M059J (cell line): Measurements from ENCODE around the gene PSME1. TPM values are rescaled to one million over a fixed set of nuclear protein-coding genes. Genes with fewer than 3 reads are reported as not detected.
A peak's percentile ranks its signal among the peaks of the same experiment; 100 is the strongest.

Experiments used
- DNase-seq: peaks from one replicate; pipeline ENCODE4 v3.0.0-alpha.2; 2012; ENCODE audit warnings: low read depth
- total RNA-seq: library from RNA; depleted of rRNA; stranded (reverse); fragments of >200 nt; shearing (Covaris generic); gene quantifications from 2 replicates; pipeline ENCODE4 v1.2.3, GENCODE V29; 2014

The PSME1 gene
- total RNA-seq, 1 experiment from 2014 or later, result 437 TPM

DNA sequence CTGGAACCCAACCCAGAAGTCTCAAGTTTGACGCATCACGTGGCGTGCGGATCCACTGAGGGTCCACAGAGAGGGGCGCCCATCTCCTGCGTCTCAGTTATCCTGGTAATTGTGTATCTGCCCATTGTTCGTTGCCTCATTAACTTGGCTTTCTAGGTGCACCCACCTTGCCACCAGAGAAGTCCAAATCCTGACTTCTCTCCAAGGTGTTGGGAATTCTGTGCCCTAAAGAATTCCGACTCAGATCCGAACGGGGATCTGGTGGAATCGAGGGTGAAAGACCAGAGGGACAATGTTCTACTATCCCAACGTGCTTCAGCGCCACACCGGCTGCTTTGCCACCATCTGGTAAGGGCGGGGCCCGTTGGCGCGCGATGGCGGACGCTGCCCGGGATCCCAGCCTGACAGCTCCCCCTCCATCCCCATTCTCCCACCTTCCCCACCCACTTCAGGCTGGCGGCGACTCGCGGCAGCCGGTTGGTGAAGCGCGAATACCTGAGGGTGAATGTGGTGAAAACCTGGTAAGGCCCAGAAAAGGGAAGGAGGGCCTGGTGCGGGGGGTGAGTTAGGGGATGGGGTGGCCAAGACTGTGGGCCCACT is 36.4 kb downstream of the PSME1 start:
- no peak for DNase-seq

DNA sequence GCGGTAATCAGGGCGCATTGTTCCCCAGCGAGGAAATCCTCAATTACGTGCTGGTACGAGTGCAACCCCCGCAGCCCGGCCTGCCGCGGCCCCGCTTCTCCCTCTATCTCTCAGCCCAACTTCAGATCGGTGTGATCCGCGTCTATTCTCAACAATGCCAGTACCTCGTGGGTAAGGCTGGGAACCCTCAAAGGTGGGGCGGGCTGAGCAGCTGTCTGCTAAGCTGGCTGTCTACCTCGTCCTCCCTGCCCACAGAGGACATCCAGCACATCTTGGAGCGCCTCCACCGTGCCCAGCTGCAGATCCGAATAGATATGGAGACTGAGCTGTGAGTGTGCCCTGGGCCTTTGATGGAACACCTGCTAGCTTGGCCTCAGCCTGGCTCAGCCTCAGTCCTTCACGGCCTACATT is 36.9 kb downstream of the PSME1 start:
- no peak for DNase-seq

DNA sequence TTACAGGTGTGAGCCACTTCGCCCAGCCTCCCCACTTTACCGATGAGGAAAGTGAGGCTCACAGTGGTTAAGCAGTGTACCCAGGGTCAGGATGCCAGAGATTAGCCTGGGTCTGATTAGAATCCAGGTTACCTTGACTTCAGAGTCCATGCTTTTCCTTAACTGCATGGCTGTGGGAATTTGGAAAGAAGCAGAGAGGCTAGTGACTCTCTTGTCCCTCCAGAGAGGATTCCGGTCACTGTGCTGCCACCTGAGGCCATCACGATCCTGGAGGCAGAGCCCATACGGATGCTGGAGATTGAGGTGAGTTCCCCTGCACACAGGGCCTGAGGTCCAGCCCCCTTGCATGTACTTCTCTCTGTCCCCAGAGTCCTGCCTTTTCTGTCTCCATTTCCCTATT is 40.6 kb downstream of the PSME1 start:
- no peak for DNase-seq

DNA sequence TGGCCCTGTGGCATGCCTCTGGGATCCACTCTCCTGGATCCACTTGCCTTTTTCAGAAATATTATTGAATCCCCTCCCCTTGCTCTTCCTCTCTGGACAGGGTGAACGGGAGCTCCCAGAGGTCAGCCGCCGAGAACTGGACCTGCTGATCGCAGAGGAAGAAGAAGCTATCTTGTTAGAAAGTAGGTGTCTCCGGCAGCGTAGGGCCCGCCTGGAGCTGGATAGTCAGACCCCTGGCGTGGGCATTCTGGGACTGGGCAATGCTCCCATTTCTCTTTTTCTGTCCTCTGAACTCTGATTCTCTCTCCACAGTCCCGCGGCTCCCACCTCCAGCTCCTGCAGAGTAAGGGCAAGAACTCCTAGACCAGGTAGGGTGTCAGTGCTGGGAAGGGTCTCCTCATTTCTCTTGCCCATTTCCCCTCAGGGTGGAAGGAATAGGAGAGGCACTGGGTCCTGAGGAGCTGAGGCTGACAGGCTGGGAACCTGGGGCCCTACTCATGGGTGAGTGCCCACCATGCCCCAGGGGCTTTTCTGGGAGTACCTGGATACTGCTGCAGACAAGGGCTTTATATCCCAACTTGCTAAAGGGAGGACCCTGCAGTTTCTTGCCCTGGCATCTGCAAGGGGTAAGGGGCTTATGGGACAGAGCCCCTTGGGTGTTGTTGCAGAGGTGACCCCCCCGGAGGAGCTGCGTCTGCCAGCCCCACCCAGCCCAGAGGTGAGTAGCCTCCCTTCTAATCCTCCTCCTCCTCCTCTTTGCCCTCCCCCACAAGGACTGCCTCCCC is 41.2 kb downstream of the PSME1 start:
- DNase-seq, result no peak

DNA sequence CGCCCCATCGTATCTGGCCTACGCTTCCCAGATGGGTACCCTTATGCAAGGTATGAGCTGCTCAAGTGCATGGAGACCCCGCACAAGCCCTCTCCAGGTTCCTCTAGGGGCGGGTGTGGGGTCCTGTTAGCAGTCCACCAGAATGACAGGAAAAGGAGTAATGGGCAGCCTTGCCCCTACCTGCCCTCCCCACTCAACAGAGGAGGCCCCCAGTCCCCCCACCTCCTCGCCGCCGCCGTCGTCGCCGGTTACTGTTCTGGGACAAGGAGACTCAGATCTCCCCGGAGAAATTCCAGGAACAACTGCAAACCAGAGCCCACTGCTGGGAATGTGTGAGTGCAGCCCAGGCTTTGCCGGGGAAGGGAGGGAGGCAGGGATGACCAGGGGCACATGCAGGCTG is 41.9 kb downstream of the PSME1 start:
- DNase-seq, result no peak

DNA sequence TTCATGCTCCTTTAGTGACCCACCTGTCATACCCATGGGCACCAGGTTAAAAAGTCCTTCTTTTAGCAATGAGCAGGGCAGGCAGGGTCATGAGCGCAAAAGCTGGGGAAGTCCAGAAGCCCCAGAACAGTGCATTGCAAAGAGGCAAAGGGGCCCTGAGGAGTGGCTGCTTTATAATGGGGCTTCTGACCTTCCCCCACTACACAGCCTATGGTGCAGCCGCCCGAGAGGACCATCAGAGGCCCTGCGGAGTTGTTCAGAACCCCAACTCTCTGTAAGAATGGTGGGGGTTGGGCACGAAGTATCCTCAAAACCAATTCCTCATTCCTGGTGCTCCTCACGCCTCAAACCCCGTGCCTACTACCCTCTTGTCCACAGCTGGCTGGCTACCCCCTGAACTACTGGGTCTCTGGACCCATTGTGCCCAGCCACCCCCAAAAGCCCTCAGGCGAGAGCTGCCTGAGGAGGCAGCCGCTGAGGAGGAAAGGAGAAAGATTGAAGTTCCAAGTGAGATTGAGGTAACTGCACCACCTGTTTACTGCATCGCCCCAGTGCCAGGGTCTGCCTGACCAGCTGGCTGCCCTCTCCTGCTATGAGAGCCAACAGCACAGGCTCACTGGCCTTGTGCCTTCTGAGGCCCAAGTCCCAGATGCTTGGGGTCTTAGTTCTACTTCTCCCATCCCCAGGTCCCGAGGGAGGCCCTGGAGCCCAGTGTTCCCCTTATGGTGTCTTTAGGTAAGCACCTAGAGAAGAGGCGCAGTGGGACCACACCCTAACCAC is 42.6 kb downstream of the PSME1 start:
- DNase-seq, result no peak

DNA sequence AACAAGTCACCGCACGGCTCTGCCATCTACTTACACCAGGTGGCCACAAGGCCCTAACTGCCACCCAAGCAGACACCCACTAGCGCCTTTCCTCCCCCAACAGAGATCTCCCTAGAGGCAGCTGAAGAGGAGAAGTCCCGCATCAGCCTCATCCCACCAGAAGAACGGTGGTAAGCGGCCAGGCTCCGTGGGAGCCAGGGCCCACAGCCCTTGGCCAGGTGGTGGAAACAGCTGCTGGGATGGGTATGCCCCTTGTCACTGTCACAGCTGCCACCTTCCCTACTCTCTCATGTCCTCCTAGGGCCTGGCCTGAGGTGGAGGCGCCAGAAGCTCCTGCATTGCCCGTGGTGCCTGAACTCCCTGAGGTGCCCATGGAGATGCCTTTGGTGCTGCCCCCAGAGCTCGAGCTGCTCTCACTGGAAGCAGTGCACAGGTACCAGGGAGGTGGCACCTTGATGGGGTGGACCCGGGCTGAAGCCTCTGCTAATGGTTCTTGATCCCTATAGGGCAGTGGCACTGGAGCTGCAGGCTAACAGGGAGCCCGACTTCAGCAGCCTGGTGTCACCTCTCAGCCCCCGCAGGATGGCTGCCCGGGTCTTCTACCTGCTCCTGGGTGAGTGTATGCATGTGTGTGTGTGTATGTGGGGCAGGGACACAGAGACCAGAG is 43.4 kb downstream of the PSME1 start:
- no peak for DNase-seq

DNA sequence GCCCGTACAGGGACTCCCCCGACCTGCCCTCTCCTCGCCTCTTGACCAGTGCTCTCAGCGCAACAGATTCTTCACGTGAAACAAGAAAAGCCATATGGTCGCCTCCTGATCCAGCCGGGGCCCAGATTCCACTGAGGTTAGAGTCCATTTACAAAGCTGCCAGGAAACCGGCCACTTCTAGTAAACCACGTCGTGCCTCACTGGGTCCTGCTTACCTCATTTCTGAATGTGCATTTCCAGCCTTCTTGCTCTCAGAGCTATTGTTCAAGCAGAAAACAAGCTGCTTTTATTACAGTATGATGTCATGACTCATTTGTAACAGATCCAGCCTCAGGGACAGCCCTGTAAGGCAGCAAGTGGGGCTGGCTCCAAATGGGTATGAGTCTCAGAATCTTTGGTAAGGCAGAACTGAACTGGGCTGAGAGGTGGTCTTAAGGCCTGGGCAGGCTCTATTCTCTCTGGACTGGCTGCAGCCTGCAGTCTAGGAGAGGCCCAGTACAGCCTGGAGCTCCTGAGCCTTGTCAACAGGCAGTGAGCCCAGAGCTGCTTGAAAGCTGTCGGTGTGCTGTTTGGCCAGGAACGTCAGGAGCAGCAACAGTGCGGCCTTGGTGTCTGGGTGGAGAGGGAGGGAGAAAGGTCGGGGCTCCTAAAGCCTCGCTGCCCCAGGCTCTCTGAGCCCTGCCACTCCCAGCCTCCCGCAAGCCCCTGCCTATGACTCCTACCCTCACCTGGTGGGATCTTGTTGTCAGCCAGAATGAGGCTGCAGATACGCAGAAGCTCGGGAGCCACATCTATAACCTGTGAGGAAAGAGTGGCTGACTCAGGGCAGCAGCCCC is 44.2 kb downstream of the PSME1 start:
- peak; percentile 75 for DNase-seq

DNA sequence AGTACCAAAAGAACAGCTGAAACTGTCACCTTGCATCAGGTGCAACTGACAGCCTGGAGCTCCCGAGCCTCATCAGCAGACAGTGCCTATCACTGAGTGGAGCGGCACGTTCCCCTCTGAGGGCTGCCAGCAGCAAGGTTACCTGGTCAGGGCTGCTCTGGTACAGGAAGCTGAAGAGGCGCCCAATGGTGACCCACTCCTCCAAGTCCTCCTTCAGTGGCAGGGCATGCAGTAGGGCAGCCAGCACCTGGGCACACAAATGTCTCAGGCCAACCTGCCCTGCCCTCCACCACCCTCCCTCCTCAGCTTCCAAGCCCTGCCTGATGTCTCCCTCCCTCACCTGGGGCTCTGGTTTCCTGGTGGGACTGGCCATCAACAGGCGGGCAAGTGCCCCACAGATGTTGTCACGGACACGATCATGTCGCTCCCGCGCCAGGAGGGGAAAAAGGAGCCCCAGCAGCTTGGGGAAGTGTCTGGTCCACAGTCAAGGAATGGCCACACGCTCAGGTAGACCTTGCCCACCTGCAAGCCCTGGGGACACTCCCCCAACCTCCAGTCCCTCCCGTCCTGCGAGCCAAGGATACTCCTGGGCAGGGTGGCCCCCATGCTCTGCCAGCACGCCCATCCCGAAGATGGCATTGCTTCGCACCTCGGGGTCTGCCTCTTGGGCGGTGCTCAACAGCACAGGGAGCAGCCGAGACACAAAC is 45.5 kb downstream of the PSME1 start:
- no peak for DNase-seq

DNA sequence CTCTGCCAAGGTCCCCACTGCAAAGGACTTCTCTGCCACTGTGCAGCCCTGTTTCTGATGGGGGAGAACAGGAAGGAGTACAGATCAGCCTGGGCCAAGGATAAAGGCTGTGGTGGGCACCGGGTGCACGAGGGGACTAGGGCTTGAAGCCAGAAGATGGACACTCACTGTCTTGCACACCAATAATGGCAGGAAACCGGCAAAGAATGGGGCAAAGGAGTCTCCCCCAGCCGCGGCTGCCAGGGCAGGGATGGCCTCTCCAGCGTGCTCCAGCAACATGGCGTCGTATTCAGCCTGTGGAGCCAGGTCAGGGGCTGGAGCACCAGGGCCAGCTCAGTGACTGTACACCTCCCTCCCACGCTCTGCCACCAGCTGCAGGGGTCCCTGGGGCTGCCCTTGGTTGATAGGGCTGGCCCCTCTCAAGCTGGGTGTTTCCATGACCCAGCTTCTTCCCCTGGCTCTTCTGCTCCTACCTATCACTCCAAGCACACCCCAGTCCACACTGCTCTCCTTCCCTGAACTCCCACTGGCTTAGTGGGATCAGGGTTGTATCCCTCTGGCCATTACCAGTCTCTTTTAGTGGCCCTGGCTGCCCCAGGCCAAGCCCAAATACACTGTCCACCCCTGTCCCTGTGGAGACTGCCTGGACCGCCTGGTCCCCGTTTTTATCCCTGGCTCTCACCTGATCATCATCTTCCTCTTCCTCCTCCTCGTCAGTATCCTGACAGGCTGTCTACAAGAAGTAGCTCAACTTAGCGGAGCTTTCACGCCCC is 46.3 kb downstream of the PSME1 start:
- DNase-seq, result no peak

DNA sequence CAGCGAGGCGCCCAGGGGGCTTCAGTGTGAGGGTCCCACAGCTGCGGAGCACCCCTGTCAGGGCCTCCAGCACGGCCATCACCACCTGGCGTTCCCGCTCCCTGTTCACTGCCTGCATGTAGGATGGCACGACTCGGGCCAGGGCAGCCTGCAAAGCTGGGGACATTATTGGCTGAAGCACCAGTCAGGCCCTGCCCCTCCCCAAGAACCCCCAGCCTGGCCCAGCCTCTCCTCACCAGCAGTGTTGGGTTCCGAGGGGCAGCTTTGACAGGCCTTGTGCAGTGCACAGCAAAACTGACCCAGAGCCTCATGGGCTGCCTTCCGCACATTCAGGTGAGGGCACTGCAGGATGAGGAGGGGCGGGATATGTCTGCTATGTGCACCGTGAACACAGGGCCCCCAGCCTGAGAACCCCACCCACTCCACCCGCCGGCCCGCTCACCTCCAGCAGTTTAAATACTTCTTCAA is 47.1 kb downstream of the PSME1 start:
- DNase-seq, result no peak

DNA sequence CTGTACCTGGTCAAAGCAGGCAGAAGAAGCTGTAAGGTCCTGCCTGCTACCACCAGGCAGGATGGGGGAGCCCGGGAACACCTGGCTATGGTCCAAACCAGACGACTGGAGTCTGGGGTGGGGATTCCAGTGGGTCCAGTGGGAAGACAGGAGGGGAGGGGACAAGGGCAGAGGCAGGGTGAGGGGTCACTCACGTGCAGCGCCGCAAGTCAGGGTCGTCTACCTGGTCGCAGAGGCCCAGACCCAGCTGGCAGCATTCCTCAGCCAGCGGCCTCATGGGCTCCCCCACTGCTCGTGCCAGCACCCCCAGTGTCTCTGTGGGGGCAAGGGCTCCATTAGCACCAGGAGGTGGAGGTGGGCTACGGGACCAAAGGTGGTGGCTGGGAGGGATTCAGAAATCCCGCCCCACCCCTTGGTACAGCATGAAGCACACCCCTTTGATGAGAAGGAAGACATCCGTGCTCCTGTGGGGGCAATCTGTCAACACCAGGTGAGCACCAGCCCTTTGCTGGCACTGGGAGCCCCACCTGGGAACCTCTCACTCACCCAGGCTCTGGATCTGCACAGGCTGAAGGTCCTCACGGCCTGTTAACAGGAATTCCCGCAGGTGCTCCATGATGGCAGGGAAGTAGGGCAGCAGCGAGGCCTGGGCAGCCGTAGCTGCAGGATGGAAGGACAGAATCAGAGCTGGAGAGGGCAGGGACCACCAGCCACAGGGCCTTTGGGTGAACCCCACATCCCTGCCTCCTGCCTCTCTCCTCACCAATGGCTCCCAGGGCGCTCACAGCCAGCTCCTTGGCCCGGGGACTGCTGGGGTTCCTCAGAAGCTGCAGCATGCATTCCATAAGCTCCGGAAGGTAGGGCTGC is 48.3 kb downstream of the PSME1 start:
- no peak for DNase-seq

DNA sequence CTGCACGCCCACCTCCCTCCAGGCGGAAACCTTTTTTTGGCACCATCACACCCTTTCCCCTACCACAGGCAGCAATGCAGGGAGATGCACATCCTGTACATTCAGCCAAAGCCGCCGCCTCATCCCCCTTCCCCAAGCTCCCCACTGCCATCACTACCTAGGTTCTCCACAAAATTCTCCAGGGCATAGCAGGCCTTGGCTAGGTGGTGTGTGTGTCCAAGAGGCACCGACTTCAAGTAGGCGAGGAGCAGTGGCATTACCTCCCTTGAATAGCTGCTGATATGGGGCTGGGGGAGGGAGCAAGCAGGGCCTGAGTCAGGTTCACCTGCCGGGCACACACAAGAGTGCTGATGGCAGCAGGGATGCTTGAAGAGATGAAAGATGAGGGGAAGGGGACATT is 49.0 kb downstream of the PSME1 start:
- DNase-seq, result no peak

DNA sequence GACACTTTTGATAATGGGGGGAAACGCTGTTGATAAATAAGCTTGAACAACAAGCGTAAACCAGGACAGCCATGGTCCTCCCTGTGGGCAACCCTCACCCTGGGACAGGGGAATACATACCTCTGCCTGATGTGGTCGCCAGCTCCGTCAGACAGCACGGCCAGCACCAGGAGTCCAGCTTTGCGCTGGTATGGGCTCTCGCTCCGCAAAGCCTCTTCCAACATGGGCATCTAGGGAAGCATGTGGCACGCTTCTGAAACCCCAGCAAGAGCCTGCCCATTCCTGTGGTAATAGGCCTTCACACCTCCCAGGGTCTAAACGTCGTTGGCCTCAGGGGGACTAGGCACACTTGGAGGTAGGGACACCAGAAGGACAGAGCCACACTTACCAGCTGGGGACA is 49.7 kb downstream of the PSME1 start:
- no peak for DNase-seq

DNA sequence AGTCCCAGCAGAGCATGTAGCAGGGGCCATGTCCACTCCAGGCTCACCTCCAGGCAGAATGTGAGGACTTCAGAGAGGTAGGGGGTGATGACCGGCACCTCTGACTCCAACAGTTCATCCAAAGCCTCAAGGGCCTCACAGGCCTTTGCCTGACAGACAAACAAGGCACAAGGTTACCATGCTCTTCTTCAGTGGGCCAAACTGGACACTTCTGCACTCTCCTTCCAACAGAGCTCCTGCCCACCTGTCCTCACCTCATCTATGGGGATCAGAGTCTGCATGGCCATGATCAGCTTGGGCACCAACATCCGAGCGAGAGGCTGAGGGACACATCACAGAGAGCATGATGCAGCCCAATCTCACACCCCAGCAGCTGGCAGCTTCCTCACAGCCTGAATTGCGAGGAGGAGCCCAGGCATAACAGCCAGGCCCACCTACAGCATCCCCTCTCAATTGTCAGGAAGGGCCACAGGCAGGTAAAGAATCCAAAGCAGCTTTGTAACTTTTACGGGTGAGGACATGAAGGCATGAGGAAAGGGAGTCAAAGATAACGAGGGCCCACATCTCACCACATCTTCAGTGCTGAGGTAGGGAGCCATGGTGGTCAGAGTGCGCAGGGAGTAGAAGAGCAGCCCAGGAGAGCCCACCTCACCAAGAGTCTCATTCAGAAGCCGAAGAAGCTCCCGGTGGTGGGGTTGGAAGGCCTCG is 51.0 kb downstream of the PSME1 start:
- DNase-seq, result no peak

DNA sequence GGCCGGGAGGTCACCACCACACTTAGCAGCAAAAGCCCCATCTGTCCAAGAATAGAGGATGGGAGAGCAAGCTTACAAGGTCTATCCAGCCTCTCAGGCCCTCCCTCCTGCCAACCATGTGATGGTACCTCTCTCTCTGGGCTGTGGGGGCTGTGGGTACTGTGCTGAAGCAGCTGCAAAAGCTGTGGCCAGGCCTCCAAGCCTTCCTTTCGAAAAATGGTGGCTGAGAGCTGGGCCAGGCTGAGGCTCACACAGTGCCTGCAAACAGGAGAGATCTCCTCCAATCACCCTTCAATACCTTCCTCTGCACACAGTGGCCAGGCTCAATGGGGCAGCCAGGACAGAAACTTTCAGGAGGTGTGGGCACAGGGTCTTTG is 51.5 kb downstream of the PSME1 start:
- DNase-seq, result no peak
